ENCODE measurements around the gene TMEM154.

GRCh38 chr4:152707632-152708031, 27.8 kb upstream of the TMEM154 start:
- no peak for TF ChIP-seq POLR2A (IDR thresholded peaks at IDR 0.05)
- TF ChIP-seq, protein P1, sequence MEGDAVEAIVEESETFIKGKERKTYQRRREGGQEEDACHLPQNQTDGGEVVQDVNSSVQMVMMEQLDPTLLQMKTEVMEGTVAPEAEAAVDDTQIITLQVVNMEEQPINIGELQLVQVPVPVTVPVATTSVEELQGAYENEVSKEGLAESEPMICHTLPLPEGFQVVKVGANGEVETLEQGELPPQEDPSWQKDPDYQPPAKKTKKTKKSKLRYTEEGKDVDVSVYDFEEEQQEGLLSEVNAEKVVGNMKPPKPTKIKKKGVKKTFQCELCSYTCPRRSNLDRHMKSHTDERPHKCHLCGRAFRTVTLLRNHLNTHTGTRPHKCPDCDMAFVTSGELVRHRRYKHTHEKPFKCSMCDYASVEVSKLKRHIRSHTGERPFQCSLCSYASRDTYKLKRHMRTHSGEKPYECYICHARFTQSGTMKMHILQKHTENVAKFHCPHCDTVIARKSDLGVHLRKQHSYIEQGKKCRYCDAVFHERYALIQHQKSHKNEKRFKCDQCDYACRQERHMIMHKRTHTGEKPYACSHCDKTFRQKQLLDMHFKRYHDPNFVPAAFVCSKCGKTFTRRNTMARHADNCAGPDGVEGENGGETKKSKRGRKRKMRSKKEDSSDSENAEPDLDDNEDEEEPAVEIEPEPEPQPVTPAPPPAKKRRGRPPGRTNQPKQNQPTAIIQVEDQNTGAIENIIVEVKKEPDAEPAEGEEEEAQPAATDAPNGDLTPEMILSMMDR (IDR thresholded peaks at IDR 0.05): no peak
- TF ChIP-seq EP300 (IDR thresholded peaks at IDR 0.05): no peak

Measured in ovary (tissue), 3 donors.